Stimulated activated CD4-positive, alpha-beta T cell treated with anti-CD3 and anti-CD28 coated beads, Interleukin-12 subunit alpha, Interleukin-12 subunit beta, amount 100 ng/mL, for 4 hours (primary cell): ENCODE data around the gene FASN.

Experiments used
- DNase-seq: peaks from one replicate; pipeline ENCODE4 v3.0.0-alpha.2; 2020

The FASN gene

GRCh38 chr17:82086941-82087906, 10.8 kb downstream of the FASN start:
- no peak for DNase-seq

DNA sequence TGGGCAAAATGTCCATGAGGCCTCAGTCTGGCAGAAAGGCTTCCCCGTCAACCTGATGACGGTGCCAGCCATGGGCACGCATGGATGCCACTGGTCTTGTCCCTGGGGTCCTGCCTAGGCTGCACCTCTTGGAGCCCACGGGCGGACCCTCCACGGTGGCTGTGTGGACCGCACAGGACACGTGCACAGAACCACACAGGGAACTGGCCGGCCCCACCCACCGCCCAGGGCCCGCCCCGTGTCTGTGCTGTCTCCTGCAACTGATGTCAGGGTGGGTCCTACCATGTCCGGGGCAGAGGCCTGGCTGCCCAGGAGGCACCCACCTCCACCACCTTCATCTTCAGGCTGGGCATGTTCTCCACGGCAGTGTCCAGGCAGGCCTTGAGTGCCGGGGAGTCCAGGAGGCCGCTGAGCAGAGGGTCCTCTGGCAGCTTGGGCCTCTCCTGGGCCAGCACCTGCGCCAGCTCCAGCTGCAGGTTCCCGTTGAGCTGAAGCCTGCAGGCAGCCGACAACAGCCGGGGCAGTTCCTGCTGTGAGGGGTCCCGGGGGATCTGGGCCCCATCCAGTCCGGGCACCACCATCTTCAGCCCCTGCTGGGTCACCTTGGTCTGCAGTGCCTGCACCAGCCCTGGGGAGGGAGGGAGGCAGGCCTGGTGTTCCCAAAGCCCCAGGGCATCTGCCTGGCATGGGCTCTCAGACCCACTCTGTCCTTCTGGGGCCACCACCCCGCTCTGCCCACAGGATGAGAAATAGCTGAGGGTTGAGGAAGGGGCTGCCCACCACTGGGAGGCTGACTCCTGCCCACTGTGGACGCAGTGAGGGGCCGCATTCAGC, 11.9 kb downstream of the FASN start:
- no peak for DNase-seq

DNA sequence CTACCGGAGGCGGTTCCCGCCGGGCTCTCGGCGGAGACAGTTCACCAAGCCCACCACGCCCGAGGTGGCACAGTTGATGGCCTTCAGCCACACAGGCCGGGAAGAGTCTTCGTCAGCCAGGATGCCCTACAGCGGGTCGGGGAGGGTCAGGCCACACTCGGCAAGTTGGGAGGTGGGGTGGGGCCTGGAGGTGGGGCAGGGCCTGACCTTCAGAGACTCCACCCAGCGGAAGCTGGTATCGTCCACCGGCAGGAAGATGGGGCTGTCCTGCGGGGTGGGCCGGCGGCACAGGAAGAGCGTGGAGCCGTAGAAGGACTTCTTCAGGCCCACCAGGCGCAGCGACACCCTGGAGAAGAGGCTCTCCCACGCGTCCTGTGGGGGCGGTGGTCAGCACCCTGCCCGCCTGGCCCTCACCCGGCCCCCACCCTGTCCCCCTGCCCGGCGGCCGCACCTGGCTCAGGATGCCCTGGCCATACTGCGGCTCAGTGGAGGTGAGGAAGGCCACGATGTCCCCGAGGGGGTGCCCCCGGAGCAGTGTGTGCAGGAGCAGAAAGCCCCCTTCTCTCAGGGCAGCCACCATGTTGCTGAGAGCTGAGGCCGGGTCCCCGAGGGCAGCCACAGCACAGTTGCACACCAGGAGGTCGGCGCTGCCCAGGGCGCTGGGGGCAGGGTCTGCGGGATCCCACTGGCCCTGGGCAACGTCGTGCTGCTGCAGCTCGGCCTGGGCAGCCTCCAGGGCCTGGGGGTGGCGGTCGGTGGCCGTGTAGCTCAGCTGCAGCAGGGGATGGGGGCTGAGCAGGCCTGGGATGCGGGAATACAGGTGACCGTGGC, 12.8 kb downstream of the FASN start:
- DNase-seq: no peak

DNA sequence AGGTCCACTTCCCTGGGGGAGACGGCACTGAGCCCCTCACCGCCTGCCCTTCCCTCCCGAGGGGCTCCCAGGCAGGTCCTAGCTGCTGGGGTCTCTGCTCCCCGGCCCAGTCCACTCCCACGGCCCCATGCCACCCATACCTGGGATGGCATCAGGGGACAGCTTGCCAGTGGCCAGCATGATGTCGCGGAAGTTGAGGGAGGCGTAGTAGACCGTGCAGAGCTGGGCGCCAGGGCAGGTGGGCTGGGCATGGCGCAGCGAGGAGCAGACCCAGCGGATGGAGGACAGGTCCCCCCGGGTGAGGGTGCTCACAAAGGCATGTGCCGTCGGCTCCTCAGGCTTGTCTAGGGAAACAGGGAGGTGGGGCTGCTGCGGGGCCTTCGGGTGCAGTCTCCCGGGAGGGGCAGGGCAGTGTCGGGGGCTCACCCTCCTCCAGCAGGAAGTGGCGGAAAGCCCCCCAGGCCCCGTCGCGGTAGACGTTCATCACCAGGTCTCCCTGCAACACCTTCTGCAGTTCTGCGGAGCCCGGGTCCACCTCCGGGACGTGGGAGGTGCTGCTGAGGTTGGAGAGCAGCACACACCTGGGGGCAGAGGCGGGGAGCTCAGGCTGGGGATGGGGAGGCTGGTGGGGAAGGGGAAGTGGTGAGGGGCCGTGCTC, 13.5 kb downstream of the FASN start:
- DNase-seq: no peak

DNA sequence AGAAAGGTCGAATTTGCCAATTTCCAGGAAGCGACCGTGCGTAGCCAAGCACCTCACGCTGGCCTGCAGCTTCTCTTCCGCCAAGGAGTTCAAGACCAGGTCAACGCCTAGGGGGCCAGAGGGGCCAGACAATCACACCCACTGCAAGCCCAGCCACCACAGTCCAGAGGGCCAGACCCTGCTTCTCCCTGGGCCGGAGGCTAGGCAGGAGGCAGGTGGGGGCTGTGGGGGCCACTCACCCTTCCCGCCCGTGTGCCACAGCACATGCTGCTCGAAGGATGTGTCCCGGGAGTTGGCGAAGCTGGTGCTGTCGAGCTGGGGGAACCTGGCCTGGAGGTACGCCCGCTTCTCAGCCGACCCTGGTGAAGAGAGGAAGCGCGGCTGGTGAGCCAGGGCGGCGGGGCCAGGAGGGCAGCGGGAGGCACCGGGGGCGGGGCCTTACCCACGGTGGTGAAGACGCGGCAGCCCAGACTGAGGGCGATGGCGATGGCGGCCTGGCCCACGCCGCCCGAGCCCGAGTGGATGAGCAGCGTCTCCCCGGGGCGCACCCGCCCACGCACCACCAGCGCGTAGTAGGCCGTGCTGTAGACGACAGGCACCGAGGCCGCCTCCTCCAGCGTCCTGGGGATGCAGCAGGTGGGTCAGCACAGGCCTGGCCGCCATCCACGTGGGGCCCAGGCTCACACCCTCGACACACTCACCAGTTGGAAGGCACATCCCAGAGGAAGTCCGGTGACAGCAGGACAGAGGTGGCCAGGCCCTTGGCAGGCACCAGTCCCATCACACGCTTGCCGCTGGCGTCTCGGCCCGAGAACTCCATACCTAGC, 14.3 kb downstream of the FASN start:
- DNase-seq: no peak

DNA sequence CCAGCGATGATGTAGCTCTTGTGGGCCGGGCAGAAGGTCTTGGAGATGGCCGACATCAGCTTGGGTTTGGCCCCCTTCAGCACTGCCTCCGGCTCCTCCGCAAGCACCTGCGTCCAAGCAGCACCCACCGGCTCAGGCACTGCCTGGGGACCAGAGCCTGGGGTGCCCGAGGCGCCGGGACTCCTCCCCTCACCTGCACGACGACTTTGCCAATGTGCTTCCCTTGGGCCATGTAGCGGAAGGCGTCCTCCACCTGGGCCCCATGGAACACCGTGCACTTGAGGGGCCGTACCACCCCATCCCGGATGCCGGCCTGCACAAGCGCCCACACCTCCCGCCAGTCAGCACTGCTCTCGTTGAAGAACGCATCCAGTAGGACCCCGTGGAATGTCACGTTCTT, 15.0 kb downstream of the FASN start:
- no peak for DNase-seq

- no peak for DNase-seq
These were observed 15.6 kb downstream of the FASN start for GRCh38 chr17:82082456-82082855.

DNA sequence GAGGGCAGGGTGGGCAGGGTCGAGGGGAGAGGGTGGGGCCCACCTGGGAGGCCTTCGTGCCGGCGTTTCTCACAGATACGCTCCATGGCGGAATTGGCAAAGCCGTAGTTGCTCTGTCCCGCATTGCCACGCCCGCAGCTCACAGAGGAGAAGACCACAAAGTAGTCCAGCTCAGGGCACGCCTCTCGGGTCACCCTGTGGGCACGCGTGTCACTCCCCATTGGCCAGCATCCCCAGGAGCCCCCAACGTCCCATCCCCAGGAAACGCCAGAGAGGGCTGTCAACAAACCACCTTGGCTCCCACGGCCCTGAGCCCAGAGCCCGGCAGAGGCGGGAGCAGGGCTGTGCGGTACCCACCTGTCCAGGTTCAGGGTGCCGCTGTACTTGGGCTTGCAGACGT, 16.1 kb downstream of the FASN start:
- no peak for DNase-seq

GRCh38 chr17:82081546-82081945, 16.5 kb downstream of the FASN start:
- DNase-seq: no peak

DNA sequence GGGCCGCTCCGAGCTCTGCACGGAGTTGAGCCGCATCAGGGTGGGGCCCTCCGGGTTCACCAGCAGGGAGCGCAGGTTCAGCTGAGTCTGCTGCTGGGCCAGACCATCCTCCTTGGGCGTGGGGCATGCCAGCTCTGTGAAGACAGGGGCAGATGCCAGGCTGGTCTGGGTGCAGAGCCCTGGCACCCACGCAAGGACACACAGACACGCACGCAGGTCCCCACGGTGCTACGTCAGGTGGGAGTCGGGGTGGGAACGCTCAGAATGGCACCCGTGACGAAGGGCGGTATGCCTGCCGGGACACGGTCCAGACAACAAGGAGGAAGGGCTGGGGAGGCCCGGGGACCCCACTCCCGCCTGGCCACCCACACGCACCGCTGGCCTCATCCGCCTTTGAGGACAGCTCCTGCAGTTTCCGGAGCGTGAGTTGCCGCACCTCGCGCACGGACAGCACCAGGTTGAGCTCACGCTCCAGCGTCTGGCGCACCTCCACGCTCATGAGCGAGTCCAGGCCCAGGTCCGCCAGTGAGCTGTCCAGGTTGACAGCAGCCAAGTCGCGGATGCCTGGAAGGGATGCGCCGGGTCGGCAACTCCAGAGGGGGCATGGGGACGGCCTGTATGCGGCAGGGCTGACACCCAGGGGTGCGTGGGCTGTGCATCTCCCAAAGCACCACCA, 17.1 kb downstream of the FASN start:
- no peak for DNase-seq

DNA sequence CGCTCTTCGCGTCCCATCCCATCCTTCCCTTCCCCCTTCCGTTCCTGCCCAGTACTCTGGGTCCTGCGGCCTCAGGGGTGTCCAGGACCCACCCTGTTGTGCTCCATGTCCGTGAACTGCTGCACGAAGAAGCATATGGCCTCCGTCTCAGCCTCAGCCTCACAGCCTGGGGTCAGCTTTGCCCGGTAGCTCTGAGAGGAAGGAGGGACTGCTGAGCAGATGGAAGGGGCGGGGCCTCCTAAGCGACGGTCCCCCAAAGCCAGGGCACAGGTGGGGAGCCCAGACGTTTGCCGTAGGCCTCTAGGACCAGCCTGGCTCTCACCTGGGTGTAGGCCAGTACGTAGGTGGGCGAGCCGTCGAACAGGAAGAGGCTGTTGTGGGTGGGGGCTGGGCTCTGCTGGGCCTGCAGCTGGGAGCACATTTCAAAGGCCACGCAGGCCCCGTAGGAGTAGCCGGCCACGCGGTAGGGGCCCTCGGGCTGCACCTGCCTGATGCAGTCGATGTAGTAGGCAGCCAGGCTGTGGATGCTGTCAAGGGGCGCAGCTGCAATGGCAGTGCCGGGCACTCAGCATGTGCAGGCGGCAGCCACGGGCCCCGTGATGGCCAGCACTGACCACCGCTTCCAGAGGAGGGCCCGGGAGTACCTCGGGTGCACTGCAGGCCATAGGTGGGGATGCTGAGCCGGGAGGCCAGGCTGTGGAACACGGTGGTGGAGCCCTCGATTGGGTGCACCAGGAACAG, 17.8 kb downstream of the FASN start:
- no peak for DNase-seq

DNA sequence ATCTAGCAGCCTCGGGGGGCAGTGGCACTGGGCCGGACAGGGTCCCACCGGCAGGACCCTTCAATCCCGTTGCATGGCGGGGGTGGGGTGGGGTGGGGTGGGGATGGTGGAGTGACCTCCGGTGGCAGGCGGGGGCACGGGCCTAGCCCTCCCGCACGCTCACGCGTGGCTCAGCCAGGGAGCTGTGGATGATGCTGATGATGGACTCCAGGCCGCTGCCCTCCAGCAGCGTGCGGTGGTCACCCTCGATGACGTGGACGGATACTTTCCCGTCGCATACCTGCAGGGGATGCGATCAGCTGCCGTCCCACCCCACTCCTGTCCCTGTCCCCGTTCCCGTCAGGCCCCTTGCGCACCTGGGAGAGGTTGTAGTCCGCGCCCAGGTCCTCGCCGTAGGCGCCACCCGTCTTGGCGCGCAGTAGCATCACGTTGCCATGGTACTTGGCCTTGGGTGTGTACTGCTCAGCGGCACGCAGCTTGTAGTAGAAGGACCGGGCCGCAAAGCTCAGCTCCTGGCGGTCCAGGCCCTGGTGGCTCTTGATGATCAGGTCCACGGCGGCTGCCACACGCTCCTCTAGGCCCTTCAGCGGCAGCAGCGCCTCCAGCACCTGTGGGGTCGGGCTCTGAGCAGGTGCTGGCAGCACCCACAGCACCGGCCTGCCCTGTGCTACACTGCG, 18.9 kb downstream of the FASN start:
- no peak for DNase-seq

- no peak for DNase-seq
These were observed 19.6 kb downstream of the FASN start for GRCh38 chr17:82078433-82078832.

- no peak for DNase-seq
These were observed 20.2 kb downstream of the FASN start for GRCh38 chr17:82077617-82078358.

- no peak for DNase-seq
These were observed 21.0 kb downstream of the FASN start for GRCh38 chr17:82076785-82077591.

DNA sequence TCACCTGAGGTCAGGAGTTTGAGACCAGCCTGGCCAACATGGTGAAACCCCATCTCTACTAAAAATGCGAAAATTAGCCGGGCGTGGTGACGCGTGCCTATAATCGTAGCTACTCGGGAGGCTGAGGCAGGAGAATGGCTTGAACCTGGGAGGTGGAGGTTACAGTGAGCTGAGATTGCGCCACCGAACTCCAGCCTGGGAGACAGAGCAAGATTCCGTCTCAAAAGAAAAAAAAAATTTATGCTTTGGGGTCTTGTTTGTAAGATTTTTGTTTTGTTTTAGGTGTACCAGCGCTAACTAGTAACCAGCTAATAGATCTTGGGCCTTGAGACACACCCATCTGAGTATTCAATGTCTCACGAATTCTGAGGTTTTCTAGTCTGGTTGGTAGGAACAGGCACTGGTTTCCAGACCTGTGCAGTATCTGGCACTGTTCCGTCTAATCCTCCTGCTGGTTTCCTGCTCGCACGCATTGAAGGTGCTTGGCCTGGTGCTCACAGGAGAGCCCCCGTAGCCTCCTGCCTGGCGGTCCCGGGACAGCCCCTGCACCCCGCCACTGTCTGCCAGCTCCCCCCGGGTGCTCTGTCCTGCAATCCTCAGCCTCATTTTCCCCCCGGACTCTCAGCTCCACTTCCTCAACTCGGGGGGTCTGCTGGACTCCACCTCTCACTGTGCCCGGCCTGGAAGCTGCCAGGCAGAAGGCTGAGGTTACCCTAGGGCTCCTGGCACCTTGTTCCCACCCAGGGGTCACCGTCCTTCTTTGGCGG, 21.8 kb downstream of the FASN start:
- no peak for DNase-seq

- DNase-seq: no peak
These were observed 24.6 kb downstream of the FASN start for GRCh38 chr17:82073446-82073845.
